Natural killer cell (primary cell): ENCODE data around the gene RMRP. TPM values are rescaled to one million over a fixed set of nuclear protein-coding genes. Genes with fewer than 3 reads are reported as not detected.
A peak's percentile ranks its signal among the peaks of the same experiment; 100 is the strongest.

ENCODE experiments used
- ATAC-seq, 3 donors: fragments of 150-1000 bp in 2 of 3; fragments of 200-7000 bp in 1 of 3; cut with Tn5 transposase; 1 replicate in 1 of 3; 2 replicates in 2 of 3; pipeline ENCODE4 v1.10.0; 2021; ENCODE audit warnings: mild to moderate bottlenecking in 2 of 3, moderate library complexity in 2 of 3
- DNase-seq, 2 donors: peaks; one replicate each; pipeline versions ENCODE4 v3.0.0 to v3.0.0-alpha.2; 2013 to 2021; ENCODE audit warnings: mixed read lengths in 1 of 2
- H3K27ac ChIP-seq: one replicate; pipeline ENCODE4 v1.5.1; 2013; ENCODE audit warnings: mild to moderate bottlenecking, low read length
- H3K27me3 ChIP-seq: one replicate; pipeline ENCODE4 v1.6.1; 2013; ENCODE audit warnings: low read length; ENCODE audit not compliant: control insufficient read depth, insufficient read depth
- H3K36me3 ChIP-seq: one replicate; pipeline ENCODE4 v1.6.1; 2013; ENCODE audit warnings: low read length; ENCODE audit not compliant: control insufficient read depth, insufficient read depth
- H3K4me1 ChIP-seq: one replicate; pipeline ENCODE4 v1.6.1; 2013; ENCODE audit warnings: low read length; ENCODE audit not compliant: control insufficient read depth, insufficient read depth
- H3K4me3 ChIP-seq: one replicate; pipeline ENCODE4 v1.5.1; 2013; ENCODE audit warnings: low read length
- H3K9me3 ChIP-seq: one replicate; pipeline ENCODE4 v1.6.1; 2013; ENCODE audit warnings: low read length; ENCODE audit not compliant: control insufficient read depth, insufficient read depth
- H3K27ac Mint-ChIP-seq, 2 donors: one replicate each; pipeline ENCODE4 v1.8.0; 2022; ENCODE audit warnings: mild to moderate bottlenecking in 2 of 2, mixed read lengths in 2 of 2, moderate library complexity in 1 of 2
- H3K27me3 Mint-ChIP-seq, 2 donors: one replicate each; pipeline ENCODE4 v1.8.0; 2022; ENCODE audit warnings: low read depth in 2 of 2, mixed read lengths in 2 of 2
- H3K36me3 Mint-ChIP-seq: one replicate; pipeline ENCODE4 v1.8.0; 2022; ENCODE audit warnings: mixed read lengths
- H3K4me1 Mint-ChIP-seq, 2 donors: one replicate each; pipeline ENCODE4 v1.8.0; 2022; ENCODE audit warnings: mixed read lengths in 2 of 2
- H3K4me3 Mint-ChIP-seq: one replicate; pipeline ENCODE4 v1.8.0; 2022; ENCODE audit warnings: mild to moderate bottlenecking, moderate library complexity, mixed read lengths
- H3K9me3 Mint-ChIP-seq, 2 donors: one replicate each; pipeline ENCODE4 v1.8.0; 2022; ENCODE audit warnings: mixed read lengths in 2 of 2
- WGBS: methylation state at CpG from one replicate; pipeline ENCODE4 v1.1.7; 2013; ENCODE audit warnings: missing lambda C conversion rate; ENCODE audit not compliant: insufficient coverage; 5-methylcytosine and 5-hydroxymethylcytosine counted together
- intact Hi-C: fragments of 100-400 bp; cut with micrococcal nuclease; formaldehyde crosslinking; loops from one replicate; pipeline ENCODE4 v1.14.2; 2022
- total RNA-seq, 4 donors: library from RNA; stranded (reverse); fragments of 120-200 nt in 1 of 4; gene quantifications; one replicate each; pipeline versions ENCODE4 v1.2.3 to v1.2.4, GENCODE V29; 2013 to 2022
- TF ChIP-seq, protein P1 (sequence below): fragments of 200-600 bp; IDR thresholded peaks from one replicate; pipeline ENCODE4 v1.8.0; 2022; ENCODE audit warnings: antibody characterized with exemption

Gene RMRP
- total RNA-seq, 3 donors from 2014 or later (not counting 1 experiment from before 2014, with no cell fraction given): 5,042 to 6,602 (median 5,874) TPM

DNA sequence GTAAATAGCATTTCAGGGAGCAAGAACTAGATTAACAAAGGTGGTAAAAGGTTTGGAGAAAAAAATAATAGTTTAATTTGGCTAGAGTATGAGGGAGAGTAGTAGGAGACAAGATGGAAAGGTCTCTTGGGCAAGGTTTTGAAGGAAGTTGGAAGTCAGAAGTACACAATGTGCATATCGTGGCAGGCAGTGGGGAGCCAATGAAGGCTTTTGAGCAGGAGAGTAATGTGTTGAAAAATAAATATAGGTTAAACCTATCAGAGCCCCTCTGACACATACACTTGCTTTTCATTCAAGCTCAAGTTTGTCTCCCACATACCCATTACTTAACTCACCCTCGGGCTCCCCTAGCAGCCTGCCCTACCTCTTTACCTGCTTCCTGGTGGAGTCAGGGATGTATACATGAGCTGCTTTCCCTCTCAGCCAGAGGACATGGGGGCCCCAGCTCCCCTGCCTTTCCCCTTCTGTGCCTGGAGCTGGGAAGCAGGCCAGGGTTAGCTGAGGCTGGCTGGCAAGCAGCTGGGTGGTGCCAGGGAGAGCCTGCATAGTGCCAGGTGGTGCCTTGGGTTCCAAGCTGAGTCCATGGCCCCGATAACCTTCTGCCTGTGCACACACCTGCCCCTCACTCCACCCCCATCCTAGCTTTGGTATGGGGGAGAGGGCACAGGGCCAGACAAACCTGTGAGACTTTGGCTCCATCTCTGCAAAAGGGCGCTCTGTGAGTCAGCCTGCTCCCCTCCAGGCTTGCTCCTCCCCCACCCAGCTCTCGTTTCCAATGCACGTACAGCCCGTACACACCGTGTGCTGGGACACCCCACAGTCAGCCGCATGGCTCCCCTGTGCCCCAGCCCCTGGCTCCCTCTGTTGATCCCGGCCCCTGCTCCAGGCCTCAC, 15.6 kb upstream of the RMRP start, which contains the start of gene CA9:
Gene CA9 (plus strand): TSS at position 797 of the 893 bp plus-strand sequence. CDS start 32 bp downstream, at position 829.
- Mint-ChIP-seq H3K4me1 (peaks cover 5 to 19% of the 10 kb centered on the region in 2 donors), H3K27me3 (peaks cover 10% of the 10 kb centered on the region in 2 donors), H3K27ac (no peak within 1 kb of the TSS), H3K4me3 (peak within 1 kb of the TSS; percentile 68), H3K36me3 (no peaks in the 10 kb centered on the region), H3K9me3 (no peaks in the 10 kb centered on the region)
- WGBS: 94% methylated on average over 9 of the region's 10 CpGs
- Histone ChIP-seq H3K9me3 (no peaks in the 10 kb centered on the region), H3K4me3 (no peak within 1 kb of the TSS), H3K27me3 (peaks cover 8% of the 10 kb centered on the region), H3K36me3 (no peaks in the 10 kb centered on the region), H3K27ac (no peak within 1 kb of the TSS), H3K4me1 (peaks cover 14% of the 10 kb centered on the region)
- TF ChIP-seq, protein P1, sequence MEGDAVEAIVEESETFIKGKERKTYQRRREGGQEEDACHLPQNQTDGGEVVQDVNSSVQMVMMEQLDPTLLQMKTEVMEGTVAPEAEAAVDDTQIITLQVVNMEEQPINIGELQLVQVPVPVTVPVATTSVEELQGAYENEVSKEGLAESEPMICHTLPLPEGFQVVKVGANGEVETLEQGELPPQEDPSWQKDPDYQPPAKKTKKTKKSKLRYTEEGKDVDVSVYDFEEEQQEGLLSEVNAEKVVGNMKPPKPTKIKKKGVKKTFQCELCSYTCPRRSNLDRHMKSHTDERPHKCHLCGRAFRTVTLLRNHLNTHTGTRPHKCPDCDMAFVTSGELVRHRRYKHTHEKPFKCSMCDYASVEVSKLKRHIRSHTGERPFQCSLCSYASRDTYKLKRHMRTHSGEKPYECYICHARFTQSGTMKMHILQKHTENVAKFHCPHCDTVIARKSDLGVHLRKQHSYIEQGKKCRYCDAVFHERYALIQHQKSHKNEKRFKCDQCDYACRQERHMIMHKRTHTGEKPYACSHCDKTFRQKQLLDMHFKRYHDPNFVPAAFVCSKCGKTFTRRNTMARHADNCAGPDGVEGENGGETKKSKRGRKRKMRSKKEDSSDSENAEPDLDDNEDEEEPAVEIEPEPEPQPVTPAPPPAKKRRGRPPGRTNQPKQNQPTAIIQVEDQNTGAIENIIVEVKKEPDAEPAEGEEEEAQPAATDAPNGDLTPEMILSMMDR: no peak
- ATAC-seq (no peak), DNase-seq (no peak)
- intact Hi-C loops: no loop called here

DNA sequence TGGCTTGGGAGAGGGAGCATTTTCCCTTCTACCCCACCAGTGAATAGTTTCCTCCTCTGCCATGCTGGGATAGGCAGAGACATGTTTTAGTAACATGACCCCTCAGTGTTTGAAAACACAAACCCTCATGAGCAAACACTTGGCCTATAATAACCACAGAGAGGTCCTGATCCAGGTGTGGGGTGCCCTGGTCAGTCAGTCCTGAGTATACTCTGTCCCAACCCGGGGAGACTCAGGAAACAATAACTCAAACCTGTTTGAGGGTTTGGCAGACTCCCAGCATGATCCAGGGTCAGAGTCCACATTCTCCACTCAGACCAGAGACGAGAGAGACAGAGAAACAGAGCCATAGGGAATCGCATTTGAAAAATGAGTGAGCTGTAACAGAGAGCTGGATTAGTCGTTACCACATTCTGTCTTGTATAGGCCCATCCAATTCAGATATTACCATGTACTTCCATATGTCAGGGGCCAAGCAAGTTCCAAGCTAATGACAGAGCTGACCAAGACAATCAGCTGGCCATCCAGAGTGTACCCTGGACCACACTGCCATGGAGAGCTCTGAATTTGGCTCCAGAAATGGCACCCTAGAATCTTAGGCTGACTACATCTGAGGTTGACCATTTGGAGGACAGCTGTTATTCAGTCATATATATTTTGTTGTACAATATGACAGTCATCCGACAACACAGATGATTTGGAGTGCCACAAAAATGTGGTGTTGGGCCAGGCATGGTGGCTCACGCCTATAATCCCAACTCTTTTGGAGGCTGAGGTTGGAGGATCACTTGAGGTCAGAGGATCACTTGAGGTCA, 11.7 kb upstream of the RMRP start:
- Mint-ChIP-seq H3K27ac (no peak overlapping the region), H3K4me1 (peaks cover 6 to 17% of the 10 kb centered on the region in 2 donors), H3K36me3 (no peaks in the 10 kb centered on the region), H3K9me3 (no peaks in the 10 kb centered on the region), H3K27me3 (peaks cover 4 to 5% of the 10 kb centered on the region in 2 donors), H3K4me3 (no peak overlapping the region)
- H3K4me3 ChIP-seq: no peak overlapping the region
- H3K4me1 ChIP-seq: peaks cover 11% of the 10 kb centered on the region
- no peak overlapping the region for H3K27ac ChIP-seq
- H3K36me3 ChIP-seq: no peaks in the 10 kb centered on the region
- no peaks in the 10 kb centered on the region for H3K27me3 ChIP-seq
- 87% methylated on average over 6 of the region's 6 CpGs for WGBS
- H3K9me3 ChIP-seq: no peaks in the 10 kb centered on the region
- intact Hi-C loops: no loop called here
- ATAC-seq (no peak), DNase-seq (no peak)
- TF ChIP-seq, protein P1: no peak

DNA sequence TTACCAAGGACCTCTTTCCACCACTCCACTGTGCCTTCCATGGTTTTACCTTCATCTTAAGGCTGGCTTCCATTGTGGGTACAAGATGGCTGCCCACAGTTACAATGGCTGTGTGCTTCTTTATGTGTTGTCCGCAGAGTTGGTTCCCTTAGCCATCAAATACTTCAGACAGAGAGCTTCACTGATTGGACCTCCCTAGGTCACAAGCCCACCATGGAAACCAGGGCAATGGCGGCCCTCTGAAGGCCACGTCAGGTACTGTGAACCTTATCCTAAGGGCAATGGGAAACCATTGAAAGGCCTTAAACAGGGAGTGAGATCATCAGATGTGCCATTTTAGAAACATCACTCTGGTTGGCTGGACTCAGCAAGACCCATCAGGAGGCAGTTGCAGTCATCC, 10.1 kb upstream of the RMRP start:
- no peaks in the 10 kb centered on the region for H3K27me3 Mint-ChIP-seq
- Histone ChIP-seq H3K4me1 (peaks cover 25% of the 10 kb centered on the region), H3K27ac (no peak overlapping the region), H3K27me3 (no peaks in the 10 kb centered on the region), H3K9me3 (no peaks in the 10 kb centered on the region), H3K4me3 (no peak overlapping the region), H3K36me3 (no peaks in the 10 kb centered on the region)
- TF ChIP-seq, protein P1: no peak
- no peak for DNase-seq
- no peaks in the 10 kb centered on the region for H3K36me3 Mint-ChIP-seq
- 94% methylated on average over 3 of the region's 3 CpGs for WGBS
- H3K9me3 Mint-ChIP-seq: no peaks in the 10 kb centered on the region
- ATAC-seq: no peak
- intact Hi-C loops: no loop called here
- H3K4me3 Mint-ChIP-seq: no peak overlapping the region
- H3K27ac Mint-ChIP-seq: no peak overlapping the region
- peaks cover 22 to 28% of the 10 kb centered on the region in 2 donors for H3K4me1 Mint-ChIP-seq
